AG09319 (cell line): Measurements from ENCODE around the gene PARP1.

Experiments
- DNase-seq: peaks from one replicate; pipeline ENCODE4 v3.0.0-alpha.2; 2010; ENCODE audit warnings: low read depth; ENCODE audit errors: extremely low read depth
- CTCF ChIP-seq: IDR thresholded peaks from 2 replicates; pipeline ENCODE4 v1.5.1; 2011; ENCODE audit warnings: low read depth, mild to moderate bottlenecking, inconsistent platforms, low read length, moderate library complexity

Gene PARP1

GRCh38 chr1:226384040-226384439 lies 23.9 kb downstream of the PARP1 start:
- TF ChIP-seq CTCF: no peak
- DNase-seq: no peak

GRCh38 chr1:226382030-226382429 lies 25.9 kb downstream of the PARP1 start:
- DNase-seq: no peak
- TF ChIP-seq CTCF: no peak

- TF ChIP-seq CTCF: no peak
- DNase-seq: no peak
Observed at GRCh38 chr1:226381226-226381998, 26.5 kb downstream of the PARP1 start.

- no peak for TF ChIP-seq CTCF
Observed at GRCh38 chr1:226378071-226378470, 29.8 kb downstream of the PARP1 start.

GRCh38 chr1:226376300-226376699 lies 31.6 kb downstream of the PARP1 start:
- DNase-seq: no peak
- TF ChIP-seq CTCF: no peak

More at GRCh38 chr1:226378071-226378470, 29.8 kb downstream of the PARP1 start:
- no peak for DNase-seq

- no peak for DNase-seq
Observed at GRCh38 chr1:226373376-226373775, 34.5 kb downstream of the PARP1 start.

More at GRCh38 chr1:226373376-226373775, 34.5 kb downstream of the PARP1 start:
- TF ChIP-seq CTCF: no peak
